PFSK-1 (cell line): ENCODE results near the gene PDGFC.

ENCODE experiments used
- FOXP2 ChIP-seq: optimal IDR thresholded peaks from 2 replicates; pipeline ENCODE3; 2011; ENCODE audit warnings: borderline replicate concordance, control low read depth, inconsistent platforms; ENCODE audit not compliant: insufficient read depth; ENCODE audit errors: extremely low read length, extremely low read depth
- POLR2AphosphoS5 ChIP-seq: IDR thresholded peaks from 2 replicates; pipeline ENCODE4 v1.6.1; 2012; ENCODE audit warnings: low read depth, mild to moderate bottlenecking, control low read depth, low read length, moderate library complexity
- SIN3A ChIP-seq: IDR thresholded peaks from 2 replicates; pipeline ENCODE4 v1.6.1; 2012; ENCODE audit warnings: mild to moderate bottlenecking, low read length, moderate library complexity, borderline replicate concordance; ENCODE audit not compliant: insufficient read depth
- TAF1 ChIP-seq: IDR thresholded peaks from 2 replicates; pipeline ENCODE4 v1.6.1; 2012; ENCODE audit warnings: low read length, control low read depth, borderline replicate concordance; ENCODE audit not compliant: insufficient read depth
- TF ChIP-seq, protein P1 (sequence below), 2 experiments: IDR thresholded peaks; 2 replicates each; pipeline versions ENCODE4 v1.6.1 to v1.8.0; 2011 to 2012; ENCODE audit warnings: low read depth in 2 of 2, low read length in 2 of 2, control low read depth in 1 of 2, inconsistent platforms in 1 of 2, mild to moderate bottlenecking in 1 of 2, moderate library complexity in 1 of 2; ENCODE audit not compliant: insufficient read depth in 1 of 2

DNA sequence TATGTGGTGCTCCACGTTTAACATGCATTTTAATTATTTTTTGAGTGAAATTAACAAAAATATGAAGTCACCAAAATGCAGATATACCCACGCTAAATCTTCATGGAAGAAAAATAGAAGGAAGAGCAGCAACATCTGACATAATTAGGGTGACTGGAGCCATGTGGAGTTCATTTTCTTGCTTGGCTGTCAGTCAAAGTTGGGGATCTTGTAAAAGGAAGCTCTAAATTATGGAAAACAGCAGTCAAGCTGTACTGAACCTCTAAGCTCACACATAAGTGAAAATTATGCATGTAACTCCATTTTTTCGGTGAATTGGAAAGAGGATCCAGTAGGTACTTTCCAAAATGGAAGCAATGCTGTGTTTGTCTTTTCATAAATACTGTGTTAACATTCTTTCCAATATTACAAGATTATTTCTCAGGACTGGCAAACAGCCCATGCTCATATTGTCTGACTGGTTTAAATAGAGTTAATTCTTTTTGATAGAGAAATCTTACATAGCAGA lies 9.7 kb upstream of the PDGFC start:
- no peak for TF ChIP-seq TAF1
- no peak for TF ChIP-seq SIN3A
- no peak for TF ChIP-seq POLR2AphosphoS5
- TF ChIP-seq, protein P1, sequence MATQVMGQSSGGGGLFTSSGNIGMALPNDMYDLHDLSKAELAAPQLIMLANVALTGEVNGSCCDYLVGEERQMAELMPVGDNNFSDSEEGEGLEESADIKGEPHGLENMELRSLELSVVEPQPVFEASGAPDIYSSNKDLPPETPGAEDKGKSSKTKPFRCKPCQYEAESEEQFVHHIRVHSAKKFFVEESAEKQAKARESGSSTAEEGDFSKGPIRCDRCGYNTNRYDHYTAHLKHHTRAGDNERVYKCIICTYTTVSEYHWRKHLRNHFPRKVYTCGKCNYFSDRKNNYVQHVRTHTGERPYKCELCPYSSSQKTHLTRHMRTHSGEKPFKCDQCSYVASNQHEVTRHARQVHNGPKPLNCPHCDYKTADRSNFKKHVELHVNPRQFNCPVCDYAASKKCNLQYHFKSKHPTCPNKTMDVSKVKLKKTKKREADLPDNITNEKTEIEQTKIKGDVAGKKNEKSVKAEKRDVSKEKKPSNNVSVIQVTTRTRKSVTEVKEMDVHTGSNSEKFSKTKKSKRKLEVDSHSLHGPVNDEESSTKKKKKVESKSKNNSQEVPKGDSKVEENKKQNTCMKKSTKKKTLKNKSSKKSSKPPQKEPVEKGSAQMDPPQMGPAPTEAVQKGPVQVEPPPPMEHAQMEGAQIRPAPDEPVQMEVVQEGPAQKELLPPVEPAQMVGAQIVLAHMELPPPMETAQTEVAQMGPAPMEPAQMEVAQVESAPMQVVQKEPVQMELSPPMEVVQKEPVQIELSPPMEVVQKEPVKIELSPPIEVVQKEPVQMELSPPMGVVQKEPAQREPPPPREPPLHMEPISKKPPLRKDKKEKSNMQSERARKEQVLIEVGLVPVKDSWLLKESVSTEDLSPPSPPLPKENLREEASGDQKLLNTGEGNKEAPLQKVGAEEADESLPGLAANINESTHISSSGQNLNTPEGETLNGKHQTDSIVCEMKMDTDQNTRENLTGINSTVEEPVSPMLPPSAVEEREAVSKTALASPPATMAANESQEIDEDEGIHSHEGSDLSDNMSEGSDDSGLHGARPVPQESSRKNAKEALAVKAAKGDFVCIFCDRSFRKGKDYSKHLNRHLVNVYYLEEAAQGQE (IDR thresholded peaks at IDR 0.05; ENCODE audit: insufficient read depth in 1 of 2, low read depth in 2 of 2, low read length in 2 of 2): no peak
- no peak for TF ChIP-seq FOXP2
